ENCODE data around the gene ETNK2. TPM values are rescaled to one million over a fixed set of nuclear protein-coding genes. Genes with fewer than 3 reads are reported as not detected.

Gene ETNK2
- total and polyA plus RNA-seq, 2 donors (not counting 1 experiment from before 2014, with no cell fraction given) = 0.49 to 2.8 TPM

DNA sequence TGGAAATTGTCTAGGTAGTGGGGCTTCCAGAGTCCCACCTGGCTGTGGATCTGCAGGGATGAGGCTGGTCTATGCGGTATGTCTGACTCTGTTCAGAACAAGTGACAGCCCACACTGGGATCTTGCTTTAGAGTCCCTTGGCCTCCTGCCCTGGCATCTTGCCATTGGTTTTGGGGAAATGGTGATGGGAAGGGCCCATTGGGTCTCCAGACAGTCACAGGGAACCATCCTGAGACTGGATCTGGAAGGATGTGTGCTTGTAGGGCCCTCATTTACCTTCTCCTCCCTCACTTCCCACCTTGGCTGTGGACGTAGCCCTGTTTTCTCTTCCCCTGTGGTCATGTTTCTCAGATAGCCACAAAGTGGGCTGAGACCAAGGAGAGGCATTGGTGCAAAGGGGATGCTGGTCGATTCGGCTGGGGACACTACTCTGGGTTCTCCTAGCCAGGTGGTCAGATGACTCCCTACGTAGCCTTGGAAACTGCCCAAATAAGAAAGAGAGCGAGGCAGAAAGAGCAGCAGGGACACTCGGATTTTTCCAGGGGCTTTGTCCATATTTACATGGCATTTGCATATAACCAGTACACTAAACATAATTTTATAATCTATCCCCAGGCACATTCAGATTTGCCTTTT is 63.8 kb downstream of the ETNK2 start:
- Mint-ChIP-seq H3K9me3 (ENCODE audit: insufficient read depth) (no peaks in the 10 kb centered on the region), H3K27ac (no peak overlapping the region), H3K4me3 (no peak overlapping the region), H3K4me1 (no peaks in the 10 kb centered on the region), H3K27me3 (peaks cover 11% of the 10 kb centered on the region)
- no peak for TF ChIP-seq EZH2 (IDR thresholded peaks at IDR 0.05; ENCODE audit: borderline replicate concordance, insufficient read depth, low read depth, low read length, poor library complexity, severe bottlenecking)
- TF ChIP-seq, protein P1, sequence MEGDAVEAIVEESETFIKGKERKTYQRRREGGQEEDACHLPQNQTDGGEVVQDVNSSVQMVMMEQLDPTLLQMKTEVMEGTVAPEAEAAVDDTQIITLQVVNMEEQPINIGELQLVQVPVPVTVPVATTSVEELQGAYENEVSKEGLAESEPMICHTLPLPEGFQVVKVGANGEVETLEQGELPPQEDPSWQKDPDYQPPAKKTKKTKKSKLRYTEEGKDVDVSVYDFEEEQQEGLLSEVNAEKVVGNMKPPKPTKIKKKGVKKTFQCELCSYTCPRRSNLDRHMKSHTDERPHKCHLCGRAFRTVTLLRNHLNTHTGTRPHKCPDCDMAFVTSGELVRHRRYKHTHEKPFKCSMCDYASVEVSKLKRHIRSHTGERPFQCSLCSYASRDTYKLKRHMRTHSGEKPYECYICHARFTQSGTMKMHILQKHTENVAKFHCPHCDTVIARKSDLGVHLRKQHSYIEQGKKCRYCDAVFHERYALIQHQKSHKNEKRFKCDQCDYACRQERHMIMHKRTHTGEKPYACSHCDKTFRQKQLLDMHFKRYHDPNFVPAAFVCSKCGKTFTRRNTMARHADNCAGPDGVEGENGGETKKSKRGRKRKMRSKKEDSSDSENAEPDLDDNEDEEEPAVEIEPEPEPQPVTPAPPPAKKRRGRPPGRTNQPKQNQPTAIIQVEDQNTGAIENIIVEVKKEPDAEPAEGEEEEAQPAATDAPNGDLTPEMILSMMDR (IDR thresholded peaks at IDR 0.05) = no peak
- H3K9me3 ChIP-seq (ENCODE audit: control extremely low read depth in 1 of 3, control insufficient read depth in 2 of 3, insufficient read depth in 1 of 3, low read length in 2 of 3) = no peaks in the 10 kb centered on the region
- H3K27ac ChIP-seq (ENCODE audit: low read length in 2 of 2) = no peak overlapping the region
- ATAC-seq (ENCODE audit: low read depth) (no peak), DNase-seq (no peak)
- intact Hi-C loops (cut with micrococcal nuclease) = no loop called here
- H2AFZ ChIP-seq (ENCODE audit: insufficient read depth, low read depth, low read length, poor library complexity, severe bottlenecking) = no peak overlapping the region
- 87% methylated on average over 6 of the region's 7 CpGs for WGBS (ENCODE audit: insufficient coverage)
- no peaks in the 10 kb centered on the region for H3K27me3 ChIP-seq (replicated peaks in 1 of 4; ENCODE audit: control extremely low read depth in 1 of 4, control insufficient read depth in 3 of 4, insufficient read depth in 4 of 4, low read length in 3 of 4)
- H3K4me3 ChIP-seq (ENCODE audit: control extremely low read depth in 1 of 5, extremely low read depth in 1 of 5, insufficient read depth in 1 of 5, low read depth in 2 of 5, low read length in 4 of 5) = no peak overlapping the region
- no peak overlapping the region for H3K9ac ChIP-seq (ENCODE audit: low read length)
- ChIA-PET CTCF (no interaction called here), POLR2A (no interaction called here)
- no peaks in the 10 kb centered on the region for H3K36me3 ChIP-seq (replicated peaks in 1 of 2; ENCODE audit: control extremely low read depth in 1 of 2, control insufficient read depth in 1 of 2, extremely low read depth in 1 of 2, insufficient read depth in 2 of 2, low read length in 1 of 2)
- no peak overlapping the region for H3K4me2 ChIP-seq (replicated peaks; ENCODE audit: low read depth, low read length, poor library complexity, severe bottlenecking)
- no peaks in the 10 kb centered on the region for H4K20me1 ChIP-seq (ENCODE audit: control insufficient read depth, insufficient read depth, low read length, poor library complexity, severe bottlenecking)
- no peaks in the 10 kb centered on the region for H3K4me1 ChIP-seq (ENCODE audit: control insufficient read depth in 2 of 2, insufficient read depth in 2 of 2, low read length in 2 of 2)
- H3K79me2 ChIP-seq (ENCODE audit: control insufficient read depth, insufficient read depth, low read length) = no peaks in the 10 kb centered on the region

DNA sequence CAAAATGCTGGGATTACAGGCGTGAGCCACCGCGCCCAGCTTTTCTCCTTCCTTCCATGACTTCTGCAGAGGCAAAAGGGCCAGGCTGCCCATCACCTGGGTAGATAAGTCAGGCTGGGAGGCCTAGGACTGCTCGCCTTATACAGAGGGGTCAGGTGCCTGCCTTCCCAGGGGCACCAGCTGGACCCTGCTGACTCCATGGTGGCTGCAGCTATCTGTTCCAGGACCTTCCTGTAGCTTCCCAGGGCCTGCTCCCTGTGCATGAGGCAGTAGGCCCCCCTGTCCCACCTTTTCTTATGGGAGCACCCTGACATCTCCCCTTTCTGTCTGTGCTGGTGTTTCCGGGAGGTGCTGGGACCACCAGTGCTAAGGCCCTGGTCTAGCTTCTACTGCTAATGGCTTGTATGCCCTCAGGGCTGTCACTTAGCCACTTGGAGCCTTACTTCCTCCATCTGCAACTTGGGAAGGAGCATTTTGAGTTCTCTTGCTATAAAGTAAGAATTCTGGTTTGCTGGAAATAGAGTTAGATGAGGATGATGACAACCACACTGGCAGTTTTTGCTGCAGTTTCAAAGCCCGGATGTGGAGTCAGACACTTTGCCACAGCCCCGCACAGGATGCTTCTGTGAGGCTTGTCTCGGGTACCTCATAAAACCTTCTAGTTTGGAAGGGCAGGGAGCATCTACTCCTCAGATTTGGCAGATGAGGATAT is 64.5 kb downstream of the ETNK2 start:
- Histone ChIP-seq H3K27me3 (replicated peaks in 1 of 4; ENCODE audit: control extremely low read depth in 1 of 4, control insufficient read depth in 3 of 4, insufficient read depth in 4 of 4, low read length in 3 of 4) (peaks cover 0 to 3% (median 0%) of the 10 kb centered on the region in 4 experiments), H3K9ac (ENCODE audit: low read length) (no peak overlapping the region), H3K4me3 (ENCODE audit: control extremely low read depth in 1 of 5, extremely low read depth in 1 of 5, insufficient read depth in 1 of 5, low read depth in 2 of 5, low read length in 4 of 5) (no peak overlapping the region), H3K36me3 (replicated peaks in 1 of 2; ENCODE audit: control extremely low read depth in 1 of 2, control insufficient read depth in 1 of 2, extremely low read depth in 1 of 2, insufficient read depth in 2 of 2, low read length in 1 of 2) (no peaks in the 10 kb centered on the region), H3K27ac (ENCODE audit: low read length in 2 of 2) (no peak overlapping the region), H3K4me1 (ENCODE audit: control insufficient read depth in 2 of 2, insufficient read depth in 2 of 2, low read length in 2 of 2) (no peaks in the 10 kb centered on the region), H3K9me3 (ENCODE audit: control extremely low read depth in 1 of 3, control insufficient read depth in 2 of 3, insufficient read depth in 1 of 3, low read length in 2 of 3) (no peaks in the 10 kb centered on the region), H3K79me2 (ENCODE audit: control insufficient read depth, insufficient read depth, low read length) (no peaks in the 10 kb centered on the region), H3K4me2 (replicated peaks; ENCODE audit: low read depth, low read length, poor library complexity, severe bottlenecking) (no peak overlapping the region), H2AFZ (ENCODE audit: insufficient read depth, low read depth, low read length, poor library complexity, severe bottlenecking) (no peak overlapping the region), H4K20me1 (ENCODE audit: control insufficient read depth, insufficient read depth, low read length, poor library complexity, severe bottlenecking) (no peaks in the 10 kb centered on the region)
- H3K4me3 Mint-ChIP-seq = no peak overlapping the region
- intact Hi-C loops (cut with micrococcal nuclease) = no loop called here
- DNase-seq = no peak
- H3K9me3 Mint-ChIP-seq (ENCODE audit: insufficient read depth) = no peaks in the 10 kb centered on the region
- no peak for ATAC-seq (ENCODE audit: low read depth)
- POLR2A ChIA-PET = no interaction called here
- 91% methylated on average over 5 of the region's 8 CpGs for WGBS (ENCODE audit: insufficient coverage)
- no peaks in the 10 kb centered on the region for H3K4me1 Mint-ChIP-seq
- CTCF ChIA-PET = no interaction called here
- H3K27ac Mint-ChIP-seq = no peak overlapping the region
- TF ChIP-seq, protein P1 (IDR thresholded peaks at IDR 0.05) = no peak
- TF ChIP-seq EZH2 (IDR thresholded peaks at IDR 0.05; ENCODE audit: borderline replicate concordance, insufficient read depth, low read depth, low read length, poor library complexity, severe bottlenecking) = no peak
- peaks cover 9% of the 10 kb centered on the region for H3K27me3 Mint-ChIP-seq
